ENCODE measurements around the gene OR14C36. TPM values are rescaled to one million over a fixed set of nuclear protein-coding genes. Genes with fewer than 3 reads are reported as not detected.

Gene OR14C36
- polyA plus RNA-seq, 1 donor (not counting 4 experiments of a cell fraction or from before 2014, with no cell fraction given): not detected

GRCh38 chr1:248376916-248377315 lies 28.3 kb downstream of the OR14C36 start:
- Histone ChIP-seq H3K4me1 (ENCODE audit: control insufficient read depth, extremely low read depth, insufficient read depth, low read length) (no peaks in the 10 kb centered on the region), H3K4me3 (ENCODE audit: control insufficient read depth in 2 of 3, extremely low read depth in 1 of 3, insufficient read depth in 2 of 3, low read depth in 1 of 3, low read length in 3 of 3) (no peak overlapping the region), H3K36me3 (ENCODE audit: control insufficient read depth in 2 of 2, extremely low read depth in 1 of 2, insufficient read depth in 2 of 2, low read length in 2 of 2) (no peaks in the 10 kb centered on the region), H3K9ac (ENCODE audit: control insufficient read depth, extremely low read depth, insufficient read depth, low read length) (no peak overlapping the region), H3K27ac (ENCODE audit: control insufficient read depth, insufficient read depth, low read length) (no peak overlapping the region), H2AFZ (ENCODE audit: control insufficient read depth, low read length) (no peak overlapping the region), H3K27me3 (ENCODE audit: control insufficient read depth, extremely low read depth, insufficient read depth, low read length) (no peaks in the 10 kb centered on the region), H3K9me3 (ENCODE audit: control insufficient read depth, low read depth, low read length) (no peaks in the 10 kb centered on the region), H3K9me1 (ENCODE audit: control insufficient read depth, extremely low read depth, insufficient read depth, low read length) (no peaks in the 10 kb centered on the region), H4K20me1 (ENCODE audit: control insufficient read depth, extremely low read depth, insufficient read depth, low read length) (no peaks in the 10 kb centered on the region), H3K4me2 (ENCODE audit: control insufficient read depth, extremely low read depth, insufficient read depth, low read depth, low read length) (no peak overlapping the region), H3K79me2 (ENCODE audit: control insufficient read depth, insufficient read depth, low read length) (no peaks in the 10 kb centered on the region)
- DNase-seq (ENCODE audit: low read depth, low spot score) (no peak), FAIRE-seq (no peak)
- dilution Hi-C loops (cut with MboI; ENCODE audit: extremely low pct_ligation_motif_present, low sequenced_read_pairs): no loop called here
- TF ChIP-seq EZH2 (IDR thresholded peaks at IDR 0.05; ENCODE audit: low read length): no peak
- TF ChIP-seq, protein P1, sequence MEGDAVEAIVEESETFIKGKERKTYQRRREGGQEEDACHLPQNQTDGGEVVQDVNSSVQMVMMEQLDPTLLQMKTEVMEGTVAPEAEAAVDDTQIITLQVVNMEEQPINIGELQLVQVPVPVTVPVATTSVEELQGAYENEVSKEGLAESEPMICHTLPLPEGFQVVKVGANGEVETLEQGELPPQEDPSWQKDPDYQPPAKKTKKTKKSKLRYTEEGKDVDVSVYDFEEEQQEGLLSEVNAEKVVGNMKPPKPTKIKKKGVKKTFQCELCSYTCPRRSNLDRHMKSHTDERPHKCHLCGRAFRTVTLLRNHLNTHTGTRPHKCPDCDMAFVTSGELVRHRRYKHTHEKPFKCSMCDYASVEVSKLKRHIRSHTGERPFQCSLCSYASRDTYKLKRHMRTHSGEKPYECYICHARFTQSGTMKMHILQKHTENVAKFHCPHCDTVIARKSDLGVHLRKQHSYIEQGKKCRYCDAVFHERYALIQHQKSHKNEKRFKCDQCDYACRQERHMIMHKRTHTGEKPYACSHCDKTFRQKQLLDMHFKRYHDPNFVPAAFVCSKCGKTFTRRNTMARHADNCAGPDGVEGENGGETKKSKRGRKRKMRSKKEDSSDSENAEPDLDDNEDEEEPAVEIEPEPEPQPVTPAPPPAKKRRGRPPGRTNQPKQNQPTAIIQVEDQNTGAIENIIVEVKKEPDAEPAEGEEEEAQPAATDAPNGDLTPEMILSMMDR (optimal IDR thresholded peaks at IDR 0.05 in 1 of 3, IDR thresholded peaks at IDR 0.05 in 1 of 3, conservative IDR thresholded peaks at IDR 0.05 in 1 of 3; ENCODE audit: extremely low read depth in 1 of 3, insufficient read depth in 2 of 3, low read length in 3 of 3): no peak

DNA sequence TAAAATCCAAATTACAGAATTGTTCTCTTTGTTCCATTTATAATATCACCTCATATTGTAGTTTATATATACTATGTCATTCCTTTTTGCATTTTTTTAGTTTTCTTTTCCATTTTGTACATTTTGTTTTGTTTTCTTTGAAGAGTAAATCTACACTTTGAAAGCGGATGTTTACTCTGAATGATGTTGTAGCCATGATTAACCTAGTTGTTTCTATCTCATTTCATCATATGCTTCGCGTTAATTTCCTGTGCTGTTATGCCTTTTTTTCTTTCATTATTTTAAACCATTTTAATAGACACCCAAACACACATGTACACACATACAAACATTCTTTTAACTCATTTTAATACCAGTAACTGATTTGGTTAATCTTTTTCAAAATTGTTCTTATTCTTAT lies 32.3 kb downstream of the OR14C36 start:
- Histone ChIP-seq H3K4me3 (ENCODE audit: control insufficient read depth in 2 of 3, extremely low read depth in 1 of 3, insufficient read depth in 2 of 3, low read depth in 1 of 3, low read length in 3 of 3) (no peak overlapping the region), H3K4me1 (ENCODE audit: control insufficient read depth, extremely low read depth, insufficient read depth, low read length) (no peaks in the 10 kb centered on the region), H3K9ac (ENCODE audit: control insufficient read depth, extremely low read depth, insufficient read depth, low read length) (no peak overlapping the region), H3K9me1 (ENCODE audit: control insufficient read depth, extremely low read depth, insufficient read depth, low read length) (no peaks in the 10 kb centered on the region), H3K79me2 (ENCODE audit: control insufficient read depth, insufficient read depth, low read length) (no peaks in the 10 kb centered on the region), H4K20me1 (ENCODE audit: control insufficient read depth, extremely low read depth, insufficient read depth, low read length) (no peaks in the 10 kb centered on the region), H3K36me3 (ENCODE audit: control insufficient read depth in 2 of 2, extremely low read depth in 1 of 2, insufficient read depth in 2 of 2, low read length in 2 of 2) (no peaks in the 10 kb centered on the region), H3K9me3 (ENCODE audit: control insufficient read depth, low read depth, low read length) (no peaks in the 10 kb centered on the region), H3K27me3 (ENCODE audit: control insufficient read depth, extremely low read depth, insufficient read depth, low read length) (no peaks in the 10 kb centered on the region), H3K27ac (ENCODE audit: control insufficient read depth, insufficient read depth, low read length) (no peak overlapping the region), H3K4me2 (ENCODE audit: control insufficient read depth, extremely low read depth, insufficient read depth, low read depth, low read length) (no peak overlapping the region), H2AFZ (ENCODE audit: control insufficient read depth, low read length) (no peak overlapping the region)
- dilution Hi-C loops (cut with MboI; ENCODE audit: extremely low pct_ligation_motif_present, low sequenced_read_pairs): no loop called here
- DNase-seq (ENCODE audit: low read depth, low spot score): no peak
- FAIRE-seq: no peak
- TF ChIP-seq EZH2 (IDR thresholded peaks at IDR 0.05; ENCODE audit: low read length): no peak
- TF ChIP-seq, protein P1 (optimal IDR thresholded peaks at IDR 0.05 in 1 of 3, IDR thresholded peaks at IDR 0.05 in 1 of 3, conservative IDR thresholded peaks at IDR 0.05 in 1 of 3; ENCODE audit: extremely low read depth in 1 of 3, insufficient read depth in 2 of 3, low read length in 3 of 3): no peak
